Vagina (tissue), 2 donors: ENCODE measurements around the gene GMNC. TPM values are rescaled to one million over a fixed set of nuclear protein-coding genes. Genes with fewer than 3 reads are reported as not detected.
A peak's percentile ranks its signal among the peaks of the same experiment; 100 is the strongest.

Source experiments
- DNase-seq, 2 donors: peaks; one replicate each; pipeline ENCODE4 v3.0.0-alpha.2; 2017; ENCODE audit errors: extremely low spot score in 2 of 2
- H3K27ac ChIP-seq: fragments of 200-600 bp; sonication (generic); one replicate; pipeline ENCODE4 v1.5.1; 2019
- H3K27me3 ChIP-seq: fragments of 200-600 bp; sonication (generic); one replicate; pipeline ENCODE4 v1.5.1; 2019
- H3K36me3 ChIP-seq, 2 donors: fragments of 200-600 bp; sonication (generic); one replicate each; pipeline ENCODE4 v1.5.1; 2017 to 2019
- H3K4me1 ChIP-seq: fragments of 200-600 bp; sonication (generic); one replicate; pipeline ENCODE4 v1.5.1; 2019
- H3K4me3 ChIP-seq, 2 donors: fragments of 200-600 bp; sonication (generic); 1 replicate in 1 of 2; 2 replicates in 1 of 2; pipeline ENCODE4 v1.5.1; 2016 to 2019
- H3K9me3 ChIP-seq: fragments of 200-600 bp; sonication (generic); one replicate; pipeline ENCODE4 v1.5.1; 2019
- POLR2A ChIP-seq, 2 donors: fragments of 450-650 bp; IDR thresholded peaks; one replicate each; pipeline ENCODE4 v1.6.1; 2017; ENCODE audit warnings: antibody characterized with exemption in 2 of 2, mild to moderate bottlenecking in 2 of 2, moderate library complexity in 2 of 2
- POLR2AphosphoS5 ChIP-seq, 2 donors: sonication (generic); formaldehyde crosslinking; IDR thresholded peaks; one replicate each; pipeline ENCODE4 v1.9.0; 2017; ENCODE audit warnings: antibody characterized with exemption in 2 of 2, mild to moderate bottlenecking in 2 of 2, low read depth in 1 of 2; ENCODE audit not compliant: insufficient read depth in 1 of 2
- intact Hi-C: fragments of 100-400 bp; cut with DNase I; formaldehyde crosslinking; loops from one replicate; pipeline ENCODE4 v1.15.1; 2023
- total RNA-seq: library from RNA; depleted of rRNA; stranded (reverse); fragments of >200 nt; gene quantifications from one replicate; pipeline ENCODE4 v1.2.3, GENCODE V29; 2016
- TF ChIP-seq, protein P1 (sequence below), 3 experiments: fragments of 450-650 bp in 2 of 3; fragments of 200-600 bp in 1 of 3; sonication (generic) in 1 of 3; IDR thresholded peaks; one replicate each; pipeline ENCODE4 v1.5.1; 2017 to 2019; ENCODE audit warnings: antibody characterized with exemption in 3 of 3, mild to moderate bottlenecking in 2 of 3, moderate library complexity in 2 of 3

GMNC gene
- total RNA-seq, 1 donor from 2014 or later: 0.25 TPM

DNA sequence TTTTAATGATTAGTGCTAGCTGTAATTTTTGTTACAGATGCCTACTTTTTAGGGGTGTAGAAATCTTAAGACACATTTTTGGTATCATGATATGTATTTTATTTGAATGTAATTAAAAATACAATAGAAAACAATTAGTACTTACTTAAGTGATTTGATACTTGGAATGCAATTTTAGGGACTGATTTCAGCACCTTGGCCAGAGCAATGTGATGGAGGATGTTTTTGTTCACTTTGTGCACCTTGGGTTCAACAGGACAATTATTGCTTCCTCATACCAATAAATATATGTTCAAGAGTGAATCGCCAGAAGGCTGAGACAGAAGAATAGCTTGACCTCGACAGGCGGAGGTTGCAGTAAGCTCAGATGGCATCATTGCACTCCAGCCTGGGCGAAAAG lies 22.3 kb downstream of the GMNC start:
- Histone ChIP-seq H3K36me3 (no peaks in the 10 kb centered on the region), H3K27ac (no peak overlapping the region)
- intact Hi-C loops: no loop called here

DNA sequence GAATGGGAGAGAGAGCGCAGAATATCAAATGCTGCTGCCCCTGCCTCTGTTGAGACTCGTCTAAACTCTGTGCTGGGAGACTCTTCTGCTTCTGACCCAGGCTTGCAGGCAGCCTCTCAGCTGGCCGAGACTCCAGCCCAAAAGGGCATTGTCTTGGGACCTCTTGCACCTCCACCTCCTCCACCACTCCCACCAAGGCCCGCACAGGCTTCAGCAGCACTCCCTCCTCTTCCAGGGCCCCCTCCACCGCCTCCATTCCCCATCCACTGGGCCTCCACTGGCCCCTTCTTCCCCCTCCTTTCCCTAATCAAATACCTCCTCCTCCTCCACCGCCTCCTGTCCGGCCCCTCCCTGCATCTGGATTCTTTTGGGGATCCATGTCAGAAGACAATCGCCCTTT lies 31.3 kb downstream of the GMNC start:
- intact Hi-C loops: no loop called here
- H3K9me3 ChIP-seq: no peaks in the 10 kb centered on the region
- no peaks in the 10 kb centered on the region for H3K36me3 ChIP-seq
- no peak for TF ChIP-seq POLR2AphosphoS5 (IDR thresholded peaks at IDR 0.05; ENCODE audit: insufficient read depth in 1 of 2, low read depth in 1 of 2)
- TF ChIP-seq, protein P1, sequence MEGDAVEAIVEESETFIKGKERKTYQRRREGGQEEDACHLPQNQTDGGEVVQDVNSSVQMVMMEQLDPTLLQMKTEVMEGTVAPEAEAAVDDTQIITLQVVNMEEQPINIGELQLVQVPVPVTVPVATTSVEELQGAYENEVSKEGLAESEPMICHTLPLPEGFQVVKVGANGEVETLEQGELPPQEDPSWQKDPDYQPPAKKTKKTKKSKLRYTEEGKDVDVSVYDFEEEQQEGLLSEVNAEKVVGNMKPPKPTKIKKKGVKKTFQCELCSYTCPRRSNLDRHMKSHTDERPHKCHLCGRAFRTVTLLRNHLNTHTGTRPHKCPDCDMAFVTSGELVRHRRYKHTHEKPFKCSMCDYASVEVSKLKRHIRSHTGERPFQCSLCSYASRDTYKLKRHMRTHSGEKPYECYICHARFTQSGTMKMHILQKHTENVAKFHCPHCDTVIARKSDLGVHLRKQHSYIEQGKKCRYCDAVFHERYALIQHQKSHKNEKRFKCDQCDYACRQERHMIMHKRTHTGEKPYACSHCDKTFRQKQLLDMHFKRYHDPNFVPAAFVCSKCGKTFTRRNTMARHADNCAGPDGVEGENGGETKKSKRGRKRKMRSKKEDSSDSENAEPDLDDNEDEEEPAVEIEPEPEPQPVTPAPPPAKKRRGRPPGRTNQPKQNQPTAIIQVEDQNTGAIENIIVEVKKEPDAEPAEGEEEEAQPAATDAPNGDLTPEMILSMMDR (IDR thresholded peaks at IDR 0.05): no peak
- TF ChIP-seq POLR2A (IDR thresholded peaks at IDR 0.05): no peak
- H3K4me3 ChIP-seq: no peak overlapping the region
- no peak overlapping the region for H3K27ac ChIP-seq
- no peaks in the 10 kb centered on the region for H3K27me3 ChIP-seq
- peak in 1 of 2 donors; percentile 81 for DNase-seq
- H3K4me1 ChIP-seq: no peaks in the 10 kb centered on the region

More for the DNA sequence above, 22.3 kb downstream of the GMNC start:
- Histone ChIP-seq H3K9me3 (no peaks in the 10 kb centered on the region), H3K4me1 (no peaks in the 10 kb centered on the region), H3K4me3 (no peak overlapping the region), H3K27me3 (no peaks in the 10 kb centered on the region)
- no peak for DNase-seq
- TF ChIP-seq, protein P1 (IDR thresholded peaks at IDR 0.05): no peak
- no peak for TF ChIP-seq POLR2AphosphoS5 (IDR thresholded peaks at IDR 0.05; ENCODE audit: insufficient read depth in 1 of 2, low read depth in 1 of 2)
- no peak for TF ChIP-seq POLR2A (IDR thresholded peaks at IDR 0.05)

DNA sequence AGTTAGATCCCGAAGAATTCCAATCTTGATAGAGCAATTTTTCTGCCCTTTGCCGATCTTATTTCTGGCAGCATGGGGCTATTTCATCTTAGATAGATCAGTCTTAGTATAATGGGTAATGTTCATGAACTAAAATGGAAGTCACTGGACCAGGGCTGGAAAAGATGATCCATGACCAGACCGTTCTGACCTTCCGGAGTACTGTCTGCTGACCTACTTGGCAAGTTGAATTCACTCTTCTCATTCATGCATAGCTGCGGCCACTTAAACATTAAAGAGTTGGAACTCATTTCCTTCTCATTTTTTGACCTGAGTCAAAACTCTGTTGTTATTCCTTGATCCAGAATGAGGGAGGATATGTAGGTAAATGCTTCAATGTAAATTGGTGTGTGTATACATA lies 32.5 kb downstream of the GMNC start:
- intact Hi-C loops: no loop called here
- no peak overlapping the region for H3K4me3 ChIP-seq
- TF ChIP-seq POLR2A (IDR thresholded peaks at IDR 0.05): no peak
- no peak for TF ChIP-seq POLR2AphosphoS5 (IDR thresholded peaks at IDR 0.05; ENCODE audit: insufficient read depth in 1 of 2, low read depth in 1 of 2)
- TF ChIP-seq, protein P1 (IDR thresholded peaks at IDR 0.05): no peak
- H3K36me3 ChIP-seq: no peaks in the 10 kb centered on the region
- DNase-seq: no peak
- no peak overlapping the region for H3K27ac ChIP-seq
- H3K9me3 ChIP-seq: no peaks in the 10 kb centered on the region
- no peaks in the 10 kb centered on the region for H3K4me1 ChIP-seq
- H3K27me3 ChIP-seq: no peaks in the 10 kb centered on the region

DNA sequence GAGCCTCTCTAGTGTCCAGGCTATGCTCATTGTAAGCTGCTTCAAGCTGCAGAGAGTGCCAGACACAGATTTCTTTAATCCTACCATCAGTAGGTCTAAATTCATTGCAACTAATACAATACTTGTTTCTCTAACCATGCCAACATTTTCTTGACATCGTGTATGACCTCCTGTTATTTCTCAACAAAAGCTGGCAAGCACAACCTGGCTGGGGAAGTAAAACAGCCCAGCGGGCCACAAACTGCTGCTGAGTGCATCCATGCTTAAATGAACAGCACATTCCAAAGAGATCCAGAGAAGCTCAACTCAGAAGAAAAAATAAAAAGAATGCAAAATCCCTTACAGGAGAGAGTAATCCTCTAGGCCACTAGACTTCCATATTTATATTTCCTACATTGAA lies 36.5 kb downstream of the GMNC start:
- Histone ChIP-seq H3K4me1 (no peaks in the 10 kb centered on the region), H3K4me3 (no peak overlapping the region), H3K36me3 (no peaks in the 10 kb centered on the region), H3K27me3 (no peaks in the 10 kb centered on the region), H3K27ac (no peak overlapping the region), H3K9me3 (no peaks in the 10 kb centered on the region)
- TF ChIP-seq POLR2AphosphoS5 (IDR thresholded peaks at IDR 0.05; ENCODE audit: insufficient read depth in 1 of 2, low read depth in 1 of 2) (no peak), POLR2A (IDR thresholded peaks at IDR 0.05) (no peak)
- TF ChIP-seq, protein P1 (IDR thresholded peaks at IDR 0.05): no peak
- no peak for DNase-seq
- intact Hi-C loops: no loop called here

DNA sequence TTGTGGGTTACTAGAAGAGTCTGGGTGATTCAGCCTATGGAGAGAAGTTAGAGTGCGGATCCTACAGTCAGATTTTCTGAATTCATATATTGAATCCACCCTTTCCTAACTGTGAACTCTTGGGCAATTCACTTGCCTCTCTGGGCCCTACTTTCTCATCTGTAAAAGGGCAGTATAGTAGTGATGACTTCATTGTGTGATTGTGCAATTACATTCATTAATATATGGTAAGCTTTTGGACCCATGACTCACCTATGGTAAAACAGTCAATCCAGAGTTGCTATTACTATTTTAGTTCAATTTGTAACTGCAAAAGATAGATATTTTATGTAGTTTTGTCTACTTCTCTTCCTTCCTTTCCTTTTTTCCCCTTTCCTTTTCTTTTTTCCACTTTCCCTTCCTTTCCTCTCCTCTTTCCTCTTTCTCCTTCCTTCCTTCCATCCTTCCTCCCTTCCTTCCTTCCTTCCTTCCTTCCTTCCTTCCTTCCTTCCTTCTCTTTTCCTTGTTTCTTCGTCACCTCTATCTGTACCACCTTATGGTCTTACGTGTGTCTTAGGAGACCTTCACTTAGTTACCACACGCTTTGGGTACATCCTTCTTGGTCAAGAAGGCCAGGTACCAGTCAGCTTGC lies 37.0 kb downstream of the GMNC start:
- H3K27me3 ChIP-seq: no peaks in the 10 kb centered on the region
- no peak overlapping the region for H3K4me3 ChIP-seq
- H3K36me3 ChIP-seq: no peaks in the 10 kb centered on the region
- H3K27ac ChIP-seq: no peak overlapping the region
- TF ChIP-seq, protein P1 (IDR thresholded peaks at IDR 0.05): no peak
- TF ChIP-seq POLR2A (IDR thresholded peaks at IDR 0.05) (no peak), POLR2AphosphoS5 (IDR thresholded peaks at IDR 0.05; ENCODE audit: insufficient read depth in 1 of 2, low read depth in 1 of 2) (no peak)
- no peaks in the 10 kb centered on the region for H3K9me3 ChIP-seq
- DNase-seq: no peak
- H3K4me1 ChIP-seq: no peaks in the 10 kb centered on the region
- intact Hi-C loops: no loop called here
